Measurements from ENCODE around the gene BPIFB4. TPM values are rescaled to one million over a fixed set of nuclear protein-coding genes. Genes with fewer than 3 reads are reported as not detected.

Gene BPIFB4
- total RNA-seq, 1 donor from 2014 or later: not detected

- DNase-seq (ENCODE audit: low read depth): no peak
These were observed 17.8 kb upstream of the BPIFB4 start for GRCh38 chr20:33061658-33062028.

GRCh38 chr20:33062105-33062824, 17.2 kb upstream of the BPIFB4 start:
- no peak for DNase-seq (ENCODE audit: low read depth)

- DNase-seq (ENCODE audit: low read depth): no peak
These were observed 16.7 kb upstream of the BPIFB4 start for GRCh38 chr20:33062825-33063149.

- DNase-seq (ENCODE audit: low read depth): no peak
These were observed 16.2 kb upstream of the BPIFB4 start for GRCh38 chr20:33063271-33063670.

- DNase-seq (ENCODE audit: low read depth): no peak
These were observed 14.7 kb upstream of the BPIFB4 start for GRCh38 chr20:33064572-33065287.

- no peak for DNase-seq (ENCODE audit: low read depth)
These were observed 13.7 kb upstream of the BPIFB4 start for GRCh38 chr20:33065785-33066184.

- DNase-seq (ENCODE audit: low read depth): no peak
These were observed 11.6 kb upstream of the BPIFB4 start for GRCh38 chr20:33067806-33068205.

GRCh38 chr20:33068251-33068939, 11.0 kb upstream of the BPIFB4 start:
- DNase-seq (ENCODE audit: low read depth): no peak

- no peak for DNase-seq (ENCODE audit: low read depth)
These were observed 9.8 kb upstream of the BPIFB4 start for GRCh38 chr20:33069673-33070072.

- DNase-seq (ENCODE audit: low read depth): no peak
These were observed 9.1 kb upstream of the BPIFB4 start for GRCh38 chr20:33070111-33071053.

GRCh38 chr20:33071198-33071597, 8.2 kb upstream of the BPIFB4 start:
- DNase-seq (ENCODE audit: low read depth): no peak

- DNase-seq (ENCODE audit: low read depth): no peak
These were observed 7.1 kb upstream of the BPIFB4 start for GRCh38 chr20:33072362-33072761.

GRCh38 chr20:33072813-33073212, 6.6 kb upstream of the BPIFB4 start:
- DNase-seq (ENCODE audit: low read depth): no peak

- no peak for DNase-seq (ENCODE audit: low read depth)
These were observed 4.8 kb upstream of the BPIFB4 start for GRCh38 chr20:33074675-33075074.

- DNase-seq (ENCODE audit: low read depth): no peak
These were observed 4.2 kb upstream of the BPIFB4 start for GRCh38 chr20:33075281-33075680.

GRCh38 chr20:33076662-33077372, 2.6 kb upstream of the BPIFB4 start:
- DNase-seq (ENCODE audit: low read depth): no peak

GRCh38 chr20:33081411-33082154, 2.1 kb downstream of the BPIFB4 start:
- no peak for DNase-seq (ENCODE audit: low read depth)

- no peak for DNase-seq (ENCODE audit: low read depth)
These were observed 3.1 kb downstream of the BPIFB4 start for GRCh38 chr20:33082546-33082945.

- DNase-seq (ENCODE audit: low read depth): no peak
These were observed 4.3 kb downstream of the BPIFB4 start for GRCh38 chr20:33083544-33084340.

Measured in myocyte (in vitro differentiated cells).